HG03196 (cell line): ENCODE measurements around the gene FBXW11.
"Not testable (repeated sequence)": the region's sequence is repeated elsewhere in the genome, so short reads cannot be mapped to it uniquely, and the experiment has no call there.

ENCODE experiments used
- ATAC-seq: cut with Tn5 transposase; IDR thresholded peaks from one replicate; pipeline ENCODE4 v1.9.1; 2021; ENCODE audit not compliant: unreplicated experiment

The FBXW11 gene

DNA sequence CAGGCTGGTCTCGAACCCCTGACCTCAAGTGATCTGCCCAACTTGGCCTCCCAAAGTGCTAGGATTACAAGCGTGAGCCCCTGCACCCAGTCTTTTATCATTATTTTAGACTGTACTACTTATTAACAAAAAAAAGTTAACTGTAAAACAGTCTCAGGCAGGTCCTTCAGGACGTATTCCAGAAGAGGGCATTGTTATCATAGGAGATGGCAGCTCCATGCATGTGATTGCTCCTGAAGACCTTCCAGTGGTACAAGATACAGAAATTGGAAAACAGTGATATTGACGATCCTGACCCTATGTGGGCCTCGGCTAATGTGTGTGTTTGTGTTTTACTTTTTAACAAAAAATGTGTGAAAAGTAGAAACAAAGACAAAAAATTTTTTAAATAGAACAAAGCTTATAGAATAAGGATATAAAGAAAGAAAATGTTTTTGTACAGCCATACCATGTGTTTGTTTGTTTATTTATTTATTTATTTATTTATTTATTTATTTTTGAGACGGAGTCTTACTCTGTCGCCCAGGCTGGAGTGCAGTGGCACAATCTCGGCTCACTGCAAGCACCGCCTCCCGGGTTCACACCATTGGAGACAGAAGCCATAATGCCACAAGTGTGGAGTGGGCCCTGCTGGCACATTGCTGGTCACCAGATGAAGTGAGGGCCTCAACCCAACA, 13.8 kb upstream of the FBXW11 start:
- ATAC-seq: not testable (repeated sequence)

- ATAC-seq: no peak
Observed at GRCh38 chr5:172015346-172015745, 8.9 kb upstream of the FBXW11 start.

DNA sequence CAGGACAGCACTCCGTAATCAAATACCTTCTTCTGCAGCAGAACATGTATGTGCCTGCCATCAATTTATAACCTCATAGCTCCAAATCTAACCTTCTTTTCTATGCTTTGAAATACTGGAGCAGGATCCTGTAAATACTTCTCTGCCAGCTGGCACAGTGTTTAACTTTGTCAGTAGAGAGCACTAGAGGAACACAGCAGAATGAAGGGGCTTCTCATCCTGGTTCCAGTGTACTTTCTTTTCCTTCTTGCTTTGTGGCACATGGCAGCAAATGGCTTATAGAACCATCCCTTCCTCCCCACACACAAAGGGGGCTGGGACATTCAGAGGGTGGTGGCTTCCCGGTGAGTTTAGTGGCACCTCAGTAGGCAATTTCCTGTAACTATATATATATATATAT, 3.8 kb upstream of the FBXW11 start:
- ATAC-seq: no peak

DNA sequence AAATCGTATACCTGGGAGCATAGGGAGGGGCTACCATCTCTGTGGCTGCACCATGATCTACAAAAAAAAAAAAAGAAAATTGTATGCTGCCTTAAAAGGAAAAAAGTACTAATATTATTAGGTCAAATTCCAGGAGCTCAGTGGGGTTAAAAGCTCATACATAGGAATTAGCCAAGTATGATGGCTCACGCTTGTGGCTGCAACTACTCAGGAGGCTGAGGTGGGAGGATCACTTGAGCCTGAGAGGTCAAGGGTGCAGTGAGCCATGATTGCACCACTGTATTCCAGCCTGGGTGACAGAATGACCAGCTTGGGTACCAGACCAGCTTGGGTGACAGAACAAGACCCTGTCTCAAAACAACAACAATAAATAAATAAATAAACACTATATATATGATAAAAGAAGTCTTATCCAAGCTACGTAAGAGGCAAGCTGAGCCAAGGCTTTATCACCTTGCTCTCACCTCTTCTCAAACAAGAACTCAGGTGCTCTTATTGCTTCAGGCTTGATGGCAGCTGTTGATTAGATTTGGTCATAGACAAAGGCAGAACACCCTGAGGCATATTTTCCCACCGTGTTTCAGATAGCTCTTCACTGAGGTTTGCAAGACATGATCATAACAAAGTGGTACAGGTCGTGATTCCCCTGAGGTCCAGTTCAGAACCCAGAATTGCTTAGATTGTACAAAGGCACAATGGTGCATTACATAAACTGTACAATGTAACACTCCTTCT, 3.3 kb upstream of the FBXW11 start:
- no peak for ATAC-seq

GRCh38 chr5:172008689-172009141, 2.3 kb upstream of the FBXW11 start:
- no peak for ATAC-seq

- no peak for ATAC-seq
Observed at GRCh38 chr5:172008111-172008455, 1.6 kb upstream of the FBXW11 start.

- ATAC-seq: no peak
Observed at GRCh38 chr5:172007175-172008110, 1.0 kb upstream of the FBXW11 start.

DNA sequence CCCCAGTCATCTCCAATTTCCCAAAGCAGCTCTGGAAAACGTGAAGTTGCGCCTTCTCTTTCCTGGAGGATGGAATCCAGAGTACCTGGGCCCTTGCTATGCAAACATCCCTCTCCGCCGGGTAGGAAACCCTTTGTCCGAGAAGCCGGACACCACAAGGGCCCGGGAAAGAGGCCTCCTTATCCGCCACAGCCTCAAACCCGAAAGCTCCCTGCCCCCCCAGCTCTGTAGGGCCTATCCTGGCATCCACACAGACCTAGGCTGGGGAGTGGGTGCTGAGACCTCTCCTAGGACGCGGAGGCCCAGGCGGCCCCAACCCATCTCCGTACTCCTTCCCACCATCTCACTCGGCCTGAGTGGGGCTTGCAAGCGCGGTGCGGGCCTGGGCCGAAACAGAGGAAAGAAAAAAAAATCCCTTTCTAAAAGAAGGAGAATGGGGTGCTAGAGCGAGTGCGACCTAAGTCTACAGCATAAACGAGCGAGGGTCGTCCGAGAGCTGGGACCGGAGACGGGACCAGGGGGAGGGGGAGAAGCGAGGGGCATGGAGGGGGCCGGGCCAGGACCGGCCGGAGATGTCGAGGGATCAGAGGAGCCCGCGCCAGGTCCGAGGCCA, 624 bp downstream of the FBXW11 start:
- peak; percentile 3 for ATAC-seq

DNA sequence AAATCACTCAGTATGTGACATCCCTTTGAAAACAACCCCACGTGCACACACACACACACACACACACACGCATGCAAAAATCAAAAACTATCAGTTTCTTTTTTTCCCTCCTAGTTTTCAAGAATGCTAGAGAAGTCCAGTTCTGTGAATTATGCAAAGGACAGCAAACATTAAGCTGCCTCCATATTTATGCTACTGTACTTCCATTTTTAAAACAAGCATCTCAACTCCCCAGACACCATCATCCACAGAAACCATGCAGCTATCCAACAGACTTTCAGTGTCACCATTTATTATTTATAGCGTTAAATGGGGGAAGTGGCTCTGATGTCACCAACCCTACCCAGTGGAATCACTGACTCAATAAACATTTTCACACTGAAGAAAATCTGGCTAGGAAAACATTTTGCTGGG, 1.6 kb downstream of the FBXW11 start:
- no peak for ATAC-seq

GRCh38 chr5:172003746-172004145, 2.7 kb downstream of the FBXW11 start:
- no peak for ATAC-seq

GRCh38 chr5:172002840-172003512, 3.5 kb downstream of the FBXW11 start:
- ATAC-seq: no peak

DNA sequence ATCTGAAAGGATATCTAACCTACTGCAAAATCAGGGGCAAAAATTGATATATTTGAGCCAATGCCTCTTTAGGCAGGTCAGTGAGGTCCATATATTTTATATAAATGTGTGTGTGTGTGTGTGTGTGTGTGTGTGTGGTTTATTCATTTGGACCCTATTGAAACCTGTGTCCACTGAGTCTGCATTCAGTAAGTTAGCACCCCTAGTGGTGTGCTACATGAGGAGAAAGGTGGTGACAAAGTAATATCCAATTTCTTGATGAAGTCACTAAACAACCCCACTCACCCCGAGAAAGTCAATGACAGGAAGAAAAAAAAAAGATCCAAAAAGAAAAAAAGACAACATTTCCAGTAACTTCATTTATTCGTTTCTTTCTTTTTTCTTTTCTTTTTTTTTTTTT, 4.1 kb downstream of the FBXW11 start:
- ATAC-seq: no peak

GRCh38 chr5:171999877-172000276, 6.6 kb downstream of the FBXW11 start:
- ATAC-seq: peak; percentile 49

GRCh38 chr5:171999100-171999499, 7.3 kb downstream of the FBXW11 start:
- no peak for ATAC-seq

- no peak for ATAC-seq
Observed at GRCh38 chr5:171997011-171997410, 9.4 kb downstream of the FBXW11 start.

DNA sequence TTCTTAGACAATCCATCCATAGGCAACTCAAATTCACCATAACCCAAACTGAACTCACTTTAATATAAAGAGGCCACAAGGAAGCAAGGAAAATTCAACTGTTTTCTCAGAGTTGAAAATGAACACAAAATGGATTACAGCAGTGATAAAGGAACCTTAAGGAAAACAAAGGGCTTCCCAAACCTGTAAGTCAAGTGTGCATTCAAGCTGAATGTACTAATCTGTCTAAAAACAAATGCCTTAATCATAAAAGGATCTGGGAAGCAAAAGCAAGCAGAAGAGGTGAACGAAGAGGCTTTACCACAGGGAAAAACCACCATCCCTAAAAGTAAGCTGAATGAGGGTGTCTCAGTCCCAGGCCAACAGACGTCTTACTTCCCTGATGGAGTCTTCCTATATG, 13.6 kb downstream of the FBXW11 start:
- no peak for ATAC-seq

DNA sequence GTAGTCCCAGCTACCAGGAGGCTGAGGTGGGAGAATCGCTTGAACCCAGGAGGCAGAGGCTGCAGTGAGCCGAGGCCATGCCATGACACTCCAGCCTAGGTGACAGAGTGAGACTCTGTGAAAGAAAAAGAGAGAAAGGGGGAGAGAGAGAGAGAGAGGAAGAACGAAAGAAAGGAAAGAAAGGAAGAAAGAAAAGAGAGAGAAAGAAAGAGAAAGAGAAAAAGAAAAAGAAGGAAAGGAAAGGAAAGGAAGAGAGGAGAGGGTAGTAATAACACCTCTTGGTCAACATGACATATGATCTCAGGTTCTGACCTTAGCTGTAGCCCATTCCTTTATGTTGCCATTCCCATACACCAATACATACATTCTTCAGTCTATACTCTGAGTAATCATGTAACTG, 14.1 kb downstream of the FBXW11 start:
- ATAC-seq: no peak

DNA sequence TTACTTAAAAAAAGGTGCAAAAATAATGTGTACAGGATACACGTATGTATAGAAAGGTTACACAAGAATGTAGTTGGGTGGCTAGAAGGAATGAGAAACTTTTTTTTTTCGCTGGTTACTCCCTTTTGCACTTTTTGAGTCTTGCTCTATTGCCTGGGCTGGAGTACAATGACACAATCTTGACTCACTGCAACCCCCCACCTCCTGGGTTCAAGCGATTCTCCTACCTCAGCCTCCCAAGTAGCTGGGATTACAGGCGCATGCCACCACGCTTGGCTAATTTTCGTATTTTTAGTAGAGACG, 15.8 kb downstream of the FBXW11 start:
- no peak for ATAC-seq

- no peak for ATAC-seq
Observed at GRCh38 chr5:171989946-171990712, 16.3 kb downstream of the FBXW11 start.

GRCh38 chr5:171989276-171989675, 17.2 kb downstream of the FBXW11 start:
- ATAC-seq: peak; percentile 60
